ENCODE measurements around the gene MYO1A.

- TF ChIP-seq CTCF (IDR thresholded peaks at IDR 0.05; ENCODE audit: low read depth, low read length) (no peak), EZH2phosphoT487 (IDR thresholded peaks at IDR 0.05; ENCODE audit: low read depth) (no peak)
Measured at GRCh38 chr12:57025196-57025595, 24.7 kb downstream of the MYO1A start.
